Smooth muscle cell of the brain vasculature (primary cell): ENCODE results near the gene CDC6.

Experiments
- DNase-seq: peaks from one replicate; pipeline ENCODE4 v3.0.0-alpha.2; 2012; ENCODE audit warnings: low read depth, low spot score

The CDC6 gene

DNA sequence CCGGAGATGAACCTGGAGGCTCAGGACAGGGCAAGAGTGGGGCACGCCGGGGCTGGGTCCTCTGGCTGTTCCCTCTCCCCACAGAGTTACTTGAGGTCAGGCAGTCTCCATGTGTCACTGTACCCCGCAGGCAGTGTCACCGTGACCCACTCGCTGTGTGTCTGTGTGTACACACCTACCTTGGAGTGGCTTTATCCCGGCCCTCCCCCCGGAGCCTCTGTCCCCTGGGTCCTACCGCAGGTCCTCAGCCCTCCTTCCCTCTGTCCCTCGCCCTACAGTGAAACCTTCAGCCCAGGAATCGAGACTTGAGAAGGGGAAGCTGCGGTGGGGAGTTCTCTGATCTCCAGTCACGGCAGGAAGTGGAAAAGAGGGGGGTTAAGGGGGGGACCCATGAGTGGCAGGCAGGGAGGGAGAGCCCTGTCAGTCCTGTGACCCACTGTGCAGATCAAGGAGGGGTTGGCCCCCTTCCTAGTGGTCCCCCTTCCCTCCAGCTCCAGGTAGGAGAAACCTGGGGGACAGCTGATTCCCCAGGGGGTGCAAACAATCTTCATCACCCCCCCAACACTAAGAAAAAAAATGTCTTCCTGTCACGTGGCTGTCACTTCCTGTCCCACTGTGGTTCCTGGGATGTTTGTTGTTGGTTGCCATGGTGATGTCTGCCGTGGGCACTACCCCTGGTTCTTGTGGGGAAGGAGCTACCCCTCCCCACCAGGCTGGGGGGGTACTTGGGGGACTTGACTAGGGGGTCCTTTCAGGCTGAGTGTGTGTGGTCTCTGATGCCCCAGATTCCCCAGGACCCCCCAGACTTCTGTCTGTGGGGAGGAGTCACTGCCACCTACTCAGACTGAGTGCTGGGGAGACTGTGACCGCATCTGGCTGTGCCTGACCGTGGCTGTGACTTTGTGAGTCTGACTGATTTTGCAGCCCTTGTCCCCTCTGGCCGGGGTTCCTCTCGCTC, 35.0 kb downstream of the CDC6 start:
- no peak for DNase-seq

DNA sequence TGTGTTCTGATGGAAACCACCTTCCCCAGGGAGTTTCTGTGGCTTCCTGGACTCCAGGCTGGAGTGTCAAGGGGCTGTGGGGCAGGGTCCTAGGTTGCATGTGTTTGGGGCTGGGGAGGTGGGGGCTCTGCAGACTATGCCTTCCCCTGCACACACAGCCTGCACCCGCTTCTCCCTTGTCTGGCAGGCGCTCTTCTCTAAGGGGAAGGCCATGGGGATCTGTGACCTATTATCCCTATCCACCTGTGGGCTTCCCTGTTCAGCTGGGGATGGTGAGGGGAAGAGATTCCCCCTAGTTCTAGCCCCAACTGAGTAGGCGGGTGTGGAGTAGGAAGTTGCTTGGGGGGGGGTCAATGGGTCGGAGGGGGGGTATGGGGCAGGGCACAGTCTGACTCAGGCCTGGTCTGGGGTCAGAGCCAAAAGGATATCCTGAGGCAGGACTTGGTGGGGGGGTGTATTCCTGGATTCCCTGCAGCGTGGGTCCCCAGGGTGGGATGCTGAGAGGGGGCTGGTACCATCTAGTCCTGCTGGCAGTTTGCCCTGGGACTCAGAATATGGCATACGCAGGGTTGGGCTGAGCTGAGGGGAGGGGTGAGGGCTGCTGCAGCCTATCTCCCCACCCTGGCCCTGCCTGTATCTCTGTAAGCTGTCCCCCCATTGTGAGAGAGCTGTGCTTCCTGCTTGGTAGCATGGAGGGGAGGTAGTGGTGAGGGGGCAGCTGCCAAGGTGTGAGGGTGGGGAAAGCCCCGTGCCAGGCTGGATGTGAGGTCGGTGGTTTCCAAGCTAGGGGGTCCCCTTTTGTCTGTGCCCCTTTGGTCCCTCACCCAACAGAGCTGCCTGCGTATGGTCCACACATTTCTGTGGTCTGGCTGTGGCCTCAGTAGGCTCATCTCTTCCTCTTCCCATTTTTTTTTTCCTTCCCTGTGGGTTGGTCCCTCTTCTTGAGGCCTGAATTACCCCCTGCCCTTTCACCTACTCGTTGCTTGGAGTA, 36.0 kb downstream of the CDC6 start:
- DNase-seq: no peak

GRCh38 chr17:40325156-40326013, 37.7 kb downstream of the CDC6 start:
- no peak for DNase-seq

- DNase-seq: no peak
Measured at GRCh38 chr17:40326014-40326831, 38.5 kb downstream of the CDC6 start.

GRCh38 chr17:40326832-40327199, 39.1 kb downstream of the CDC6 start:
- DNase-seq: no peak

DNA sequence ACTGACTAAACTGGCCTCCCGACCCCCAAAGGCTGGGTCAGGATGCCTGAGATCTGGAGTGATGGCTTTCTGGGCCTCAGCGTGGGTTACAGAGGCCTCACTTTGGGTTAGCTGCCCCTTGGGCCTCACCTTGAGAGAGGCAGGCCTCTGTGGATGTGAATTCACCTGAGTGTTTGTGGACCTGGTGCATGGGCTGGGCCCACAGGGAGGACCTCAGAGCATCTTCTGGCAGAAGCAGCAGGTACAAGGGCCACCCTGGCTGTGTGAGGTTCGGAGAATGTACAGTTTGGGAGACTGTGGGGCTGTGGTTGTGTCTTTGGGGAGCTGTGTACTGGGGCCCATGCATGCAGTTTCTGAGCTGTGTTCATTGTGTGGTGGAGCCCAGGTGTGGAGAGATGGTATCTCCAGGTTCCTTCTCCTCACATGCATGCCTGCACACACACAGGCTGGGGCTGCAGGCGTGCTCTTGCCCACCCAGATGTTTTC, 39.6 kb downstream of the CDC6 start:
- DNase-seq: no peak

- no peak for DNase-seq
Measured at GRCh38 chr17:40327735-40328385, 40.2 kb downstream of the CDC6 start.

- DNase-seq: no peak
Measured at GRCh38 chr17:40328386-40328766, 40.7 kb downstream of the CDC6 start.

DNA sequence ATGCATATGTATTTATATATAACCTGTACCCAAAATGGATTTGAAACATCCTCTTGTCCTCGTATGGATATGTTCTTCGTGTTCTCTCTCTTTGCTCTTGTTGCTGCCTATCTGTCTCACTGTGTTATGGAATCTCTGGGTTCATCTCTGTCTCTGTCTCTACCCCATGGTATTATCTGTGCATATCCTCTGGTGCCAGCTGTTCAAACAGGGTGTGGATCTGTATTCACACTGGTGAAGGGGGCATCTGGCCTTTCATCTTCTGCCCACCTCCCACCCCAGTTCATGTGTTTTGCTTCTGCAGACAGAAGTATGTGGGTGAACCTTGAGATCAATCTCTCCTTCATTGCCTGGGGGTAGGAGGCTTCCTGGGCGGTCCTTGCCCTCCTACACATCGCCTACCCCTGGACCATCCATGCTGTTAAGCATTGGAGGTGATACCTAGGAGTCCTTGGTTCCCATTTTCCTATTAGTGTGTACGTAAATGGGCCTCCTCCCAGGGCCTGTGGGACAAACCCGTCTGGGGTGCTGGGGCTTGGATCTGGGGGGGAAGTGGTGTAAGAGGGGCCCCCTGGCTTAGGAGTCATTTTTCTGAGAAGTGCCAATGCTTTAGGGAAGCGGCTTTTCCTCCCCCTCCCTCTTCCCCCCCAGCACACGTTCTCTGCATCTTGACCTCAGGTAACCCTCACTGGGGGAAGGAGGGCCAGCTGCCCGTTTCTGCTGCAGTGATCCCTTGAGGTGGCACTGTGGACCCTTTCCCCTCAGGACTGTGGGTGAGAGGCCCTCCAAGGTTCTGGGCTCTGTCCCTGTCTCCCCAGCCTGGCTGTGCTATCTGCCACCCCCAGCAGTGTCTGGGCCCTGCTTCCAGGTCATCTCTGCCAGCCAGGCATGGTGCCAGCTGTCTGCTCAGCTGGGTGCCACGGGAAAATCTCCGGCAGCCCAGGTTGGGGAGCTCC, 42.4 kb downstream of the CDC6 start:
- no peak for DNase-seq

GRCh38 chr17:40330850-40331470, 43.3 kb downstream of the CDC6 start:
- DNase-seq: no peak

DNA sequence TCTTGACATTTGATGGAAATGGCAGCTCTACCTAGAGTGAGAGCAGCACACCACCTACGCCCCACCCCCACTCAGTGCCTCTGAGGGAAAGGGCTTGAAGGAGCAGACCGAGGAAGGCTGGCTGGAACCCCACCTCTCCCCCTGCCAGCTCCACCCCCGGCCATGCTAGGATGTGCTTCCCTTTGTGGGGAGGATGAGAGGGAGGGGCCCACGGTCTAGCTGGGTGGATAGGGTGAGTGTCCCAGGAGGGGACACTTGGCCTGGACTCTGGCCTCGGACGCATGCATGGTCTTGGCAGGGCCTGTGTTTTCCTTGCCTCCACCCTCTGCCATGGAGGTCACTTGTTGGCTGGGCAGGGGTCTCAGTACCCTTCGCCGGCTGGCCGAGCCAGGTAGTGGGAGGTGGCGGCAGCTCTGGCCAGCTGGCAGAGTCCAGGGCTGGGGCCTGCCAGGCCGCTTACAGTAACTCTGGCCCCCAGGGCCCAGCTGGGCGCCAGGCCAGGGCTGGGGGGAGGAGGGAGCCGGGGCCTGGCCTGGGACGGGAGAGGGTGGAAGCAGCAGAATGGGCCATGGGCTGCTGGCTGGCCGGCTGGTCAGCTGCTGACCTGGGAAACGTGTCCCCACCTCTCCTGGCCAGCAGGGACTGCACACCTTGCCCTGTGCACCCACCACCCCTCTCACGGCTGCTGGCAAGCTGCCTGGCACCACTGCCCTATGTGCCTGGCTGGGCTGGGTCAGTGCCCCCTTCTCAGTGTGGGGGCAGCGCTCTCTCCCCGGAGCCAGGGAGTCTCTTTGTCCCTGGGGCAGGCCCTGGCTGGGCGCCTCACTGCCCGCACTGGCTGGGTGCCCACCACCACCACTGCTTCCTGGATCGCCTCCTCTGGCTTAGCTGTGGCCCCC, 44.3 kb downstream of the CDC6 start:
- DNase-seq: no peak

DNA sequence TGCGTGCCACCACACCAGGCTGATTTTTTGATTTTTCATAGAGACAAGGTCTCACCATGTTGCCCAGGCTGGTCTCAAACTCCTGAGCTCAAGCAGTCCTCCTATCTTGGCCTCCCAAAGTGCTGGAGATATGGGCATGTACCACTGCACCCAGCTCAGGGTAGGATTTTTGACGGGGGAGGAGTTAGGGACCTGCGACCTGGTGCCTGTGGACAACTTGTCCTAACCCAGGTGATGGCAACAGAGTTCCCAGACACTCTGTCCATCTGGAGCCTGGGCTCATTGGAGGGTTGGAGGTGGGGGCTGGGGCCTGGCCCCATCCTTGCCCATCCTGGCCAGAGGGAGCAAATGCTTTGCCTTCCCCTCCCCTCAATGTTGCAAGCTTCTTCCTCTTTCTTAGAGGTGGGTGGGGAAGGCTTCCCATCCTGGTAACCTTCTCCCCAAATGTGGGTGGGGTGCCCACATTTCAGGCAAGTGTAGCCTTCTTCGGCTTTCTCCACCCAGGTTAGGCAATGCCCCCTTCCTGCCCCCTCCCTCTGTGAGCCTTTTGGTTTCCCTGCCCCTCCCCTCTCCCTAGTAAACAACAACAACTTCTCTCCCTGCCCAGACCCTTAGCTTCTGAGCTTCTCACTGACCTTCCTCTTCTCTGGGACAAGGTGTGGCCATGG, 46.2 kb downstream of the CDC6 start:
- no peak for DNase-seq

GRCh38 chr17:40335620-40336019, 47.9 kb downstream of the CDC6 start:
- no peak for DNase-seq

DNA sequence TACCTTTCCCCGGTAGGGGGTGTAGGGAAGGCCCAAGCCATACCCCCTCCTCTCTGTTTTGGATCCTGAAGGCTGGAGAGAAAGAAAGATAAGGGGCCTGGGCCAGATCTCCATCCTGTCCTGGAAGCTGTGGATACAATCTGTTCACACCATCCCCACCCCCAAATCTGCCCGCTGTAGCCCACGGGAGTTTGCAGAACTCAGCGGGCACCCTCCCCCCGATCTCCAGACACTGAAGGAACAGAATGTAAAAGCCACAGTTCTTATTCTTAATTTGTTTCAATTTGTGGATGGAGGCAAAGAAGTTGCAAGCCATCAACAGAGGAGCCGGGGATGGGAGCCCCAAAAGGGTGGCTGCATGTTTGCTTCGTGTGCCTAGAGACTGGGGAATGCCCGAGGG, 49.7 kb downstream of the CDC6 start:
- no peak for DNase-seq

- DNase-seq: no peak
Measured at GRCh38 chr17:40338058-40338457, 50.4 kb downstream of the CDC6 start.

GRCh38 chr17:40338941-40339649, 51.4 kb downstream of the CDC6 start:
- DNase-seq: no peak
